ENCODE measurements around the gene CCDC61. TPM values are rescaled to one million over a fixed set of nuclear protein-coding genes. Genes with fewer than 3 reads are reported as not detected.

The CCDC61 gene
- total and polyA plus RNA-seq, 2 experiments from 2014 or later: 2.6 to 6.9 TPM

- no peak overlapping the region for H3K4me3 ChIP-seq
- H3K36me3 ChIP-seq (ENCODE audit: low read depth): no peaks in the 10 kb centered on the region
- H3K4me2 ChIP-seq (ENCODE audit: unreplicated experiment): no peak overlapping the region
- TF ChIP-seq EZH2phosphoT487 (IDR thresholded peaks at IDR 0.05; ENCODE audit: insufficient read depth, low read depth) (no peak), EZH2 (IDR thresholded peaks at IDR 0.05; ENCODE audit: insufficient read depth, poor library complexity, severe bottlenecking) (no peak)
- H3K79me2 ChIP-seq (ENCODE audit: insufficient read depth): peaks cover 11% of the 10 kb centered on the region
- no peak for DNase-seq
- no peak overlapping the region for H2AFZ ChIP-seq
- peaks cover 4% of the 10 kb centered on the region; the same call in 1 of the 2 replicates for H3K4me1 ChIP-seq (ENCODE audit: insufficient read depth)
- no peak overlapping the region for H3K27ac ChIP-seq
- H3K27me3 ChIP-seq (replicated peaks; ENCODE audit: insufficient read depth): no peaks in the 10 kb centered on the region
- no peaks in the 10 kb centered on the region for H3K9me2 ChIP-seq (ENCODE audit: insufficient read depth)
- 92 to 96% methylated on average over 4 of the region's 4 CpGs for WGBS, 2 experiments (ENCODE audit: low coverage in 1 of 2, low lambda C conversion rate in 2 of 2, missing lambda C conversion rate in 2 of 2)
- in situ Hi-C loops (cut with MboI): no loop called here
- H3F3A ChIP-seq (ENCODE audit: insufficient read depth): no peaks in the 10 kb centered on the region
- no peaks in the 10 kb centered on the region for H4K20me1 ChIP-seq (ENCODE audit: insufficient read depth)
- no peak overlapping the region for H3K9ac ChIP-seq
- no peaks in the 10 kb centered on the region for H3K9me3 ChIP-seq (ENCODE audit: low read depth)
Observed at GRCh38 chr19:45998834-45999233, 3.6 kb downstream of the CCDC61 start.

GRCh38 chr19:45999653-46000121, 4.4 kb downstream of the CCDC61 start:
- 31 to 32% methylated on average over 12 to 14 of the region's 14 CpGs for WGBS, 2 experiments (ENCODE audit: low coverage in 1 of 2, low lambda C conversion rate in 2 of 2, missing lambda C conversion rate in 2 of 2)
- Histone ChIP-seq H3K4me2 (ENCODE audit: unreplicated experiment) (no peak overlapping the region), H3K4me3 (no peak overlapping the region), H2AFZ (no peak overlapping the region), H3K27ac (no peak overlapping the region), H4K20me1 (ENCODE audit: insufficient read depth) (no peaks in the 10 kb centered on the region), H3K9me3 (ENCODE audit: low read depth) (no peaks in the 10 kb centered on the region), H3K79me2 (ENCODE audit: insufficient read depth) (peaks cover 11% of the 10 kb centered on the region), H3F3A (ENCODE audit: insufficient read depth) (no peaks in the 10 kb centered on the region), H3K27me3 (replicated peaks; ENCODE audit: insufficient read depth) (no peaks in the 10 kb centered on the region), H3K9ac (no peak overlapping the region), H3K36me3 (ENCODE audit: low read depth) (no peaks in the 10 kb centered on the region), H3K4me1 (ENCODE audit: insufficient read depth) (peaks cover 4% of the 10 kb centered on the region; the same call in 1 of the 2 replicates), H3K9me2 (ENCODE audit: insufficient read depth) (no peaks in the 10 kb centered on the region)
- no peak for TF ChIP-seq EZH2 (IDR thresholded peaks at IDR 0.05; ENCODE audit: insufficient read depth, poor library complexity, severe bottlenecking)
- TF ChIP-seq EZH2phosphoT487 (IDR thresholded peaks at IDR 0.05; ENCODE audit: insufficient read depth, low read depth): no peak
- in situ Hi-C loops (cut with MboI): no loop called here
- peak; percentile 55 for DNase-seq

- Histone ChIP-seq H3K4me2 (ENCODE audit: unreplicated experiment) (peak overlapping the region; percentile 32), H3F3A (ENCODE audit: insufficient read depth) (no peaks in the 10 kb centered on the region)
Observed at GRCh38 chr19:46000491-46001246, 5.4 kb downstream of the CCDC61 start.

GRCh38 chr19:46002678-46003275, 7.5 kb downstream of the CCDC61 start:
- Histone ChIP-seq H3K4me1 (ENCODE audit: insufficient read depth) (no peaks in the 10 kb centered on the region), H3K9me3 (ENCODE audit: low read depth) (no peaks in the 10 kb centered on the region), H3K4me3 (no peak overlapping the region), H3K4me2 (ENCODE audit: unreplicated experiment) (no peak overlapping the region), H4K20me1 (ENCODE audit: insufficient read depth) (no peaks in the 10 kb centered on the region), H3K9me2 (ENCODE audit: insufficient read depth) (no peaks in the 10 kb centered on the region), H3K27ac (no peak overlapping the region), H3F3A (ENCODE audit: insufficient read depth) (no peaks in the 10 kb centered on the region), H3K27me3 (replicated peaks; ENCODE audit: insufficient read depth) (no peaks in the 10 kb centered on the region), H2AFZ (no peak overlapping the region), H3K79me2 (ENCODE audit: insufficient read depth) (no peaks in the 10 kb centered on the region; the same call in 1 of the 2 replicates), H3K9ac (no peak overlapping the region), H3K36me3 (ENCODE audit: low read depth) (no peaks in the 10 kb centered on the region)
- 92 to 93% methylated on average over 15 of the region's 15 CpGs for WGBS, 2 experiments (ENCODE audit: low coverage in 1 of 2, low lambda C conversion rate in 2 of 2, missing lambda C conversion rate in 2 of 2)
- DNase-seq: no peak
- TF ChIP-seq EZH2phosphoT487 (IDR thresholded peaks at IDR 0.05; ENCODE audit: insufficient read depth, low read depth) (no peak), EZH2 (IDR thresholded peaks at IDR 0.05; ENCODE audit: insufficient read depth, poor library complexity, severe bottlenecking) (no peak)
- in situ Hi-C loops (cut with MboI): no loop called here

More at GRCh38 chr19:46000491-46001246, 5.4 kb downstream of the CCDC61 start:
- H3K36me3 ChIP-seq (ENCODE audit: low read depth): no peaks in the 10 kb centered on the region
- no peak for TF ChIP-seq EZH2phosphoT487 (IDR thresholded peaks at IDR 0.05; ENCODE audit: insufficient read depth, low read depth)
- no peak for TF ChIP-seq EZH2 (IDR thresholded peaks at IDR 0.05; ENCODE audit: insufficient read depth, poor library complexity, severe bottlenecking)
- in situ Hi-C loops (cut with MboI): no loop called here
- H3K9me3 ChIP-seq (ENCODE audit: low read depth): no peaks in the 10 kb centered on the region
- peaks cover 4% of the 10 kb centered on the region; the same call in 1 of the 2 replicates for H3K4me1 ChIP-seq (ENCODE audit: insufficient read depth)
- no peak overlapping the region for H2AFZ ChIP-seq
- H3K4me3 ChIP-seq: no peak overlapping the region
- 8 to 21% methylated on average over 22 to 33 of the region's 34 CpGs for WGBS, 2 experiments (ENCODE audit: low coverage in 1 of 2, low lambda C conversion rate in 2 of 2, missing lambda C conversion rate in 2 of 2)
- peak; percentile 22 for DNase-seq
- H3K27me3 ChIP-seq (replicated peaks; ENCODE audit: insufficient read depth): no peaks in the 10 kb centered on the region
- no peaks in the 10 kb centered on the region for H3K9me2 ChIP-seq (ENCODE audit: insufficient read depth)
- peaks cover 10% of the 10 kb centered on the region for H3K79me2 ChIP-seq (ENCODE audit: insufficient read depth)
- H4K20me1 ChIP-seq (ENCODE audit: insufficient read depth): no peaks in the 10 kb centered on the region
- no peak overlapping the region for H3K27ac ChIP-seq
- H3K9ac ChIP-seq: no peak overlapping the region

Measured in GM23248 (cell line).